GM11168 (cell line): Measurements from ENCODE around the gene ARHGEF38.
"Not testable (repeated sequence)": the region's sequence is repeated elsewhere in the genome, so short reads cannot be mapped to it uniquely, and the experiment has no call there.

ENCODE experiments used
- in situ Hi-C: fragments of 300-500 bp; cut with MboI; formaldehyde crosslinking; loops from one replicate; pipeline ENCODE4 v1.12.0; 2022; ENCODE audit warnings: low sequenced_read_pairs; ENCODE audit not compliant: unreplicated experiment

The ARHGEF38 gene

GRCh38 chr4:105637408-105638176 is 85.2 kb downstream of the ARHGEF38 start:
- in situ Hi-C loops, result no loop called here

GRCh38 chr4:105641845-105642244 is 89.4 kb downstream of the ARHGEF38 start:
- in situ Hi-C loops, result no loop called here

DNA sequence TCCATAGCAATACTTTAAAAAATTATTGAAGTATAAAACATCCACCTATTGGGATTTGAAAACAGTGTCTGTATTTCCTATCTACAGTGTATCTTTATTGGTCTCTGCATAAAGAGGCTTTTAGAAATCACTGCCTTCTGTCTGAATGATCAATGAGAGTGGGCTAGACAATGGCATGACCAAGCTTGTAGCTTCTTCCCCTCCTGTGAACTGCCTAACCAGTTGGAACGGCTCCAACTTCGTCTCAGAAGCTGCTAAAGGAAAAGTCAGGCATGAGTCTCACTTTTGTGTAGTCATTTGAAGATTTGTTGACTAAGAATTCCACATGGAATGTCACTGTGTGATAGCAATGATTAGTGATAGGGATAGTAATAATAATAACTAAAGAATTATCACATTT is 91.8 kb downstream of the ARHGEF38 start:
- in situ Hi-C loops, result no loop called here

- in situ Hi-C loops, result no loop called here
These were observed 93.0 kb downstream of the ARHGEF38 start for GRCh38 chr4:105645440-105645839.

DNA sequence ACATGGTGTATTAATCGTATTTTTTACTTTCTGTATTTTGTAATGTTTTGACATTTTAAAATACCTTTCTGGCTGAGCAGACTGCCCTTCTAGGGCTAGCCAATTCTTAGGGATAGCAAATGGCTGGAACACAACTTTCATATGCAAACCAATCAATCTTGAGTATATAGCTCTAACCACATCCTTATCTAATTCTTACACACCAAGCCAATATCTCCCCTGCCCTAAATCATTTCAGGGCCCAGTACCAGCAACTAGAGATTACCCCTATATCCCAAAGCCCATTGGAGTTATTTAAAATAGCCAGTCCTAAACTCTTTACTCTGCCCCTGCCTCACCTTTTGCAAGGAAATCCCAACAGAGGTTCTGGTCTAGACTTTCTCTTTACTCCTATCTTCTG is 97.8 kb downstream of the ARHGEF38 start:
- in situ Hi-C loops, result no loop called here

- in situ Hi-C loops, result no loop called here
These were observed 99.5 kb downstream of the ARHGEF38 start for GRCh38 chr4:105651884-105652283.

GRCh38 chr4:105652286-105652888 is 100.0 kb downstream of the ARHGEF38 start:
- in situ Hi-C loops, result no loop called here

DNA sequence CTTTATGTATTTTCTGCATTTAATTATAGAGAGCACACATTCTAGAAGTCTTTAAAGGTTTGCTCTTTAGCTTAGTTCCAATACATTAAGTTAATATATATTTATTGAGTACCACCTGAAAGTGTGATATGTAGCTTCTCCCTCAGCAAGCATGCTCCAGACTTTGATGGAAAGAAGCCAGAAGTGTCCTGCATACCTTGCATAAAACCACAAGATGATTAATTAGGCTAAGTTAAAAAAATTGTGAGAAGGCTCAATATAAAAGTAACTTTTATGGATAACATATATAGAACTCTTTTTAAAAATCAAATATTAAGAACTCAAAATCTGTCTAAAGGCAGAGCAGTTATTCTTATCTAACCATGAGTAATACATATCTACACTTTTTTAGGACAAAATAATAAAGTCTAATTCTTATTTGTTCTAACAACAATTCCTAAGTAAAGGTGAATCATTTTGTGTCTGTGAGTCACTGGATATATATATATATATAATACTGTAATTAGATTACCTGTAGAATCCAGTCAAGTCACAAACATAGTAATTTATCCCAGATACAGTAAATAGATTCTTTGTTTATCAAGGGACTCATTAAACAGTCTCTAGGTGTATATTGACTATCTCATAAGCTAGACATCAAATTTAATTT is 104.8 kb downstream of the ARHGEF38 start:
- in situ Hi-C loops, result no loop called here

GRCh38 chr4:105659190-105659589 is 106.8 kb downstream of the ARHGEF38 start:
- in situ Hi-C loops, result no loop called here

- in situ Hi-C loops, result no loop called here
These were observed 108.6 kb downstream of the ARHGEF38 start for GRCh38 chr4:105661028-105661427.

- in situ Hi-C loops, result no loop called here
These were observed 110.7 kb downstream of the ARHGEF38 start for GRCh38 chr4:105662935-105663675.

- in situ Hi-C loops, result no loop called here
These were observed 114.3 kb downstream of the ARHGEF38 start for GRCh38 chr4:105666693-105667092.

GRCh38 chr4:105670684-105671083 is 118.3 kb downstream of the ARHGEF38 start:
- in situ Hi-C loops, result no loop called here

GRCh38 chr4:105671301-105671700 is 118.9 kb downstream of the ARHGEF38 start:
- in situ Hi-C loops, result no loop called here

DNA sequence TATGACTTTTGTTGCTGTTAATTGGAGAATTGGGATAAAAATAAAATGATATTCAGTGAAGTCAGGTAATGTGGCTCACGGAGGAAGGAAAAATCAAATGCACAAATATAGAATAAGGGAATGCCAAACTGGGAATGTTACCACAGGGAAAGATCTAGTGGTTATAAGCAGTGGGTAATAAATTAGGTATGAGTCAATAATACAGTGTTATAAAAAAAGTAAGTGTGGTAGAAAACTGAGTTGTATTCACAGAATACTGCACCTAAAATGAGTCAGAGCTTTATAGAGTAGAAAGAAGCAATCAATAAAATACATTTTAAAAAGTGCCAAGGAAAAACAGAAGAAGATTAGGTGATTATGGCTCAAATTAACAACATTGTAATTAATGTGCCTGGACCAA is 121.6 kb downstream of the ARHGEF38 start:
- in situ Hi-C loops, result no loop called here

GRCh38 chr4:105677709-105678108 is 125.3 kb downstream of the ARHGEF38 start:
- in situ Hi-C loops, result no loop called here

DNA sequence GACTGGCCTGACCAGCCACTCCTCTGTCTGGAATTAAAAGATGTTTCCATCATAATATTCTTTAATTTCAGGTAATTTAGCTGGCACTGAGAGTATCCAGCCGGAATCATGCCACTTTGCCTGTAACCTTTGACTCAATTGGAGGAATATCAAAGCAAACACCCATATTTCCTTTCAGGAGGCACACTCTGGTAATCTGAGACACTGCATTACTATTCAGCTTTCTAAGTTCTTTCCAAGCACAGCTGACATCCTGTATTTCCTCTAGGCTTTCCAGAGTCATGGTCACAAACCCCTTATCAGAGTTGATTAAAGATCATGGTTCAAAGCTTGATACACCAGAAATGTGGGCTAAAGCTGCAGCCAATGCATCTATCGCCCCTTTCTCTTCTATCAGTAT is 126.8 kb downstream of the ARHGEF38 start:
- in situ Hi-C loops, result no loop called here

DNA sequence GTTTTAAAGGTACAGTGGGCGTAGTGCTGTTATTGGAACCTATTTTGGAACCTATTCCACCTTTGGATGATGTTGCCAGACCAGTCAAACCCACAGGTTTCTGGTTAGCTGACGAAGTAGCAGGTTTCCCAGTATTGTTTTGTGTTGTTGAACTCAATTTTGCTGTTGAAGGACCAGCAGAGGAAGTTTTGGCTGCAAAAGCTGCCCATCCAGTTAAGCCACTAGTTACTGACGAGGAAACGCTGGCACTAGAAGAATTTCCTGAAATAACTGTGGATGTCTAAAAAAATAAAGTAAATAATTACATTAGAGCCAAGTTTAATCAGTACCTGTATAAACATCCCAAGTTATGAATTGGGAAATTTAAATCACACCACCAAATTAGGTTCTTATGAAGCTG is 130.6 kb downstream of the ARHGEF38 start:
- in situ Hi-C loops, result no loop called here

DNA sequence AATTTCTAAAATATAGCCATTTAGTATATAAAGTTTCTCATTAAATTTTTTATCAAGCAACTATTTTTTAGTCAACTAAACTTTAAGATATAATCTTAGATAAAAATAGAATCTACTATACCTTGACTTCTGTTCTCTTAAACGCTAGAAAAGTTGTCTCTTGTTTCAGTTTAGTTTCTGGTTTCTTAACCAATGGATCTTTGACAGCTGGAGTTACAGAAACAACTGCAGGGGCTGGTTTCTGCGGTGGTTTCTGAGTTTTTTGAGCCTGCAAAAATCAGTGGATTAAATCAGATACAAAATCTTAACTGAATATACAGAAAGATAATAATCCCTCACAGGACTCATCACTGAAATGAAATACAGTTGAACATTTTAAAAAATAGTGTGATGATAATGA is 134.2 kb downstream of the ARHGEF38 start:
- in situ Hi-C loops, result no loop called here

- in situ Hi-C loops, result not testable (repeated sequence)
These were observed 142.4 kb downstream of the ARHGEF38 start for GRCh38 chr4:105694812-105695211.

DNA sequence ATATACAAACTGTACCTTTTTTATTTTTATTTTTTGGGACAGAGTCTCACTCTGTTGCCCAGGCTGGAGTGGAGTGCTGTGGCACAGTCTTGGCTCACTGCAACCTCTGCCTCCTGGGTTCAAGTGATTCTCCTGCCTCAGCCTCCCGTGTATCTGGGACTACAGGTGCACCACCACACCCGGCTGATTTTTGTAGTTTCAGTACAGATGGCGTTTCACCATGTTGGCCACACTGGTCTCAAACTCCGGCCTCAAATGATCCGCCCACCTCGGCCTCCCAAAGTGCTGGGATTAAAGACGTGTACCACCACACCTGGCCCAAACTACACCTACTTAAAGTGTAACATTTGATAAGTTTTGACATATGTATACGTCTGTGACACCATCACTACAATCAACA is 143.4 kb downstream of the ARHGEF38 start:
- in situ Hi-C loops, result not testable (repeated sequence)
